ENCODE results near the gene TNNT3. TPM values are rescaled to one million over a fixed set of nuclear protein-coding genes. Genes with fewer than 3 reads are reported as not detected.

Gene TNNT3
- total RNA-seq, 2 experiments from 2014 or later, result 4.7 to 6.2 TPM

GRCh38 chr11:1916132-1916985, 3.1 kb upstream of the TNNT3 start:
- H3K79me2 ChIP-seq (ENCODE audit: insufficient read depth, low read depth, low read length), result no peaks in the 10 kb centered on the region
- H3K27ac ChIP-seq (ENCODE audit: low read depth, low read length, poor library complexity, severe bottlenecking), result no peak overlapping the region
- no peaks in the 10 kb centered on the region for H3K9me2 ChIP-seq (ENCODE audit: insufficient read depth, low read length)
- no peaks in the 10 kb centered on the region for H3K36me3 ChIP-seq (ENCODE audit: insufficient read depth, low read length)
- no TSS peak for BruUV-seq (replicated peaks)
- CTCF ChIA-PET (ENCODE audit: unreplicated experiment), result no interaction called here
- POLR2A ChIA-PET, result interaction anchor here (0.6 kb wide), 1 partner anchor 9 kb away, joined by 3 read pairs; no protein-coding TSS in a partner anchor
- no peaks in the 10 kb centered on the region for H4K20me1 ChIP-seq (ENCODE audit: insufficient read depth, low read length)
- H3K9me3 ChIP-seq (ENCODE audit: low read length), result no peaks in the 10 kb centered on the region
- no peak overlapping the region for H3K4me2 ChIP-seq (ENCODE audit: low read length)
- intact Hi-C loops (cut with micrococcal nuclease; ENCODE audit: unreplicated experiment), result loop anchor here (1.0 to 5.0 kb wide), 2 partner anchors 23 to 34 kb away; no protein-coding TSS in a partner anchor
- TF ChIP-seq CTCF (conservative IDR thresholded peaks at IDR 0.05; ENCODE audit: low read length) (no peak), EZH2phosphoT487 (IDR thresholded peaks at IDR 0.05; ENCODE audit: borderline replicate concordance, low read depth, low read length) (no peak)
- no peaks in the 10 kb centered on the region for H3K4me1 ChIP-seq (ENCODE audit: insufficient read depth, low read length, poor library complexity, severe bottlenecking)
- no peak for DNase-seq (ENCODE audit: low spot score)
- H3K4me3 ChIP-seq (ENCODE audit: low read depth, low read length, poor library complexity, severe bottlenecking), result no peak overlapping the region
- no peak overlapping the region for H2AFZ ChIP-seq (ENCODE audit: low read length)

- Histone ChIP-seq H3K79me2 (ENCODE audit: insufficient read depth, low read depth, low read length) (no peaks in the 10 kb centered on the region), H3K4me1 (ENCODE audit: insufficient read depth, low read length, poor library complexity, severe bottlenecking) (no peaks in the 10 kb centered on the region), H3K9me3 (ENCODE audit: low read length) (no peaks in the 10 kb centered on the region), H3K4me2 (ENCODE audit: low read length) (no peak overlapping the region), H4K20me1 (ENCODE audit: insufficient read depth, low read length) (no peaks in the 10 kb centered on the region), H2AFZ (ENCODE audit: low read length) (no peak overlapping the region), H3K36me3 (ENCODE audit: insufficient read depth, low read length) (no peaks in the 10 kb centered on the region), H3K4me3 (ENCODE audit: low read depth, low read length, poor library complexity, severe bottlenecking) (no peak overlapping the region), H3K9me2 (ENCODE audit: insufficient read depth, low read length) (no peaks in the 10 kb centered on the region), H3K27ac (ENCODE audit: low read depth, low read length, poor library complexity, severe bottlenecking) (no peak overlapping the region)
- no TSS peak for BruUV-seq (replicated peaks)
- POLR2A ChIA-PET, result interaction anchor here (0.6 kb wide), 1 partner anchor 10 kb away, joined by 3 read pairs; no protein-coding TSS in a partner anchor
- no peak for DNase-seq (ENCODE audit: low spot score)
- CTCF ChIA-PET (ENCODE audit: unreplicated experiment), result no interaction called here
- no peak for TF ChIP-seq CTCF (conservative IDR thresholded peaks at IDR 0.05; ENCODE audit: low read length)
- no peak for TF ChIP-seq EZH2phosphoT487 (IDR thresholded peaks at IDR 0.05; ENCODE audit: borderline replicate concordance, low read depth, low read length)
- intact Hi-C loops (cut with micrococcal nuclease; ENCODE audit: unreplicated experiment), result loop anchor here (1.0 to 5.0 kb wide), 2 partner anchors 24 to 35 kb away; no protein-coding TSS in a partner anchor
These were observed 2.4 kb upstream of the TNNT3 start for GRCh38 chr11:1916986-1917522.
